Measurements from ENCODE around the gene PCDHGB3.
"Not testable (repeated sequence)": the region's sequence is repeated elsewhere in the genome, so short reads cannot be mapped to it uniquely, and the experiment has no call there.

The PCDHGB3 gene

DNA sequence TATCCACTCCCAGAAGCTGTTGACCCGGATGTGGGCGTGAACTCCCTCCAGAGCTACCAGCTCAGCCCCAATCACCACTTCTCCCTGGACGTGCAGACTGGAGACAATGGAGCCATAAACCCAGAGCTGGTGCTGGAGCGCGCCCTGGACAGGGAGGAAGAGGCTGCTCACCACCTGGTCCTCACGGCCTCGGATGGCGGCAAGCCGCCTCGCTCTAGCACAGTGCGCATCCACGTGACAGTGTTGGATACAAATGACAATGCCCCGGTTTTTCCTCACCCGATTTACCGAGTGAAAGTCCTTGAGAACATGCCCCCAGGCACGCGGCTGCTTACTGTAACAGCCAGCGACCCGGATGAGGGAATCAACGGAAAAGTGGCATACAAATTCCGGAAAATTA lies 23.2 kb downstream of the PCDHGB3 start:
- DNase-seq, result no peak

DNA sequence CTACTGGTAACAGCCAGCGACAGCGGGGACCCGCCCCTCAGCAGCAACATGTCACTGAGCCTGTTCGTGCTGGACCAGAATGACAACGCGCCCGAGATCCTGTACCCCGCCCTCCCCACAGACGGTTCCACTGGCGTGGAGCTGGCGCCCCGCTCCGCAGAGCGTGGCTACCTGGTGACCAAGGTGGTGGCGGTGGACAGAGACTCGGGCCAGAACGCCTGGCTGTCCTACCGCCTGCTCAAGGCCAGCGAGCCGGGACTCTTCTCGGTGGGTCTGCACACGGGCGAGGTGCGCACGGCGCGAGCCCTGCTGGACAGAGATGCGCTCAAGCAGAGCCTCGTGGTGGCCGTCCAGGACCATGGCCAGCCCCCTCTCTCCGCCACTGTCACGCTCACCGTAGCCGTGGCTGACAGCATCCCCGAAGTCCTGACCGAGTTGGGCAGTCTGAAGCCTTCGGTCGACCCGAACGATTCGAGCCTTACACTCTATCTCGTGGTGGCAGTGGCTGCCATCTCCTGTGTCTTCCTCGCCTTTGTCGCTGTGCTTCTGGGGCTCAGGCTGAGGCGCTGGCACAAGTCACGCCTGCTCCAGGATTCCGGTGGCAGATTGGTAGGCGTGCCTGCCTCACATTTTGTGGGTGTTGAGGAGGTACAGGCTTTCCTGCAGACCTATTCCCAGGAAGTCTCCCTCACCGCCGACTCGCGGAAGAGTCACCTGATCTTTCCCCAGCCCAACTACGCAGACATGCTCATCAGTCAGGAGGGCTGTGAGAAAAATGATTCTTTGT lies 24.6 kb downstream of the PCDHGB3 start:
- DNase-seq, result not testable (repeated sequence)

DNA sequence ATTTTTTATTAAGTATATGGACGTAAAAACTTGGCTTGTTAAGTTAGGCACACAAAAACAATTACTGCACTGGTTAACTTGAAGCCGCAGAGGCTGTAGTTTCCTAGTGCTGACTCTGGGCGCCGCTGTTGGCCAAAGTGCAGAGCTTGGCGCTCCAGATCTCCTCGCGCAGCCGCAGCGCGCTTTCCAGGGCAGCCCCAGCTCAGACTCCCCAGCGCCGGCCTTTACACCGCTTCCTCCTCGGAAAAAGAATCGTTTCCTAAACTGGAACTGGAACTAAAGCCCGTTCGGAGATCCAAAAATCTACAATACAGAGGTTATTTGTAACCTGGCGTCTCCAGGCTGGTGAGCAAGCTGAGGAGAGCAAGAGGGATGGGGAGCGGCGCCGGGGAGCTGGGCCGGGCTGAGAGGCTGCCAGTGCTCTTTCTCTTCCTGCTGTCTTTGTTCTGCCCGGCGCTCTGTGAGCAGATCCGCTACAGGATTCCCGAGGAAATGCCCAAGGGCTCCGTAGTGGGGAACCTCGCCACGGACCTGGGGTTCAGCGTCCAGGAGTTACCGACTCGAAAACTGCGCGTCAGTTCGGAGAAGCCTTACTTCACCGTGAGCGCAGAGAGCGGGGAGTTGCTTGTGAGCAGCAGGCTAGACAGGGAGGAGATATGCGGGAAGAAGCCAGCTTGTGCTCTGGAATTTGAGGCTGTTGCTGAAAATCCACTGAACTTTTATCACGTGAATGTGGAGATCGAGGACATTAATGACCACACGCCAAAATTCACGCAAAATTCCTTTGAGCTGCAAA lies 27.9 kb downstream of the PCDHGB3 start, which contains the start of gene PCDHGB5:
TSS of gene PCDHGB5 (plus strand) at position 192 of the 796 bp plus-strand sequence. CDS start at position 373, 181 bp downstream.
- DNase-seq, result peak; percentile 30

DNA sequence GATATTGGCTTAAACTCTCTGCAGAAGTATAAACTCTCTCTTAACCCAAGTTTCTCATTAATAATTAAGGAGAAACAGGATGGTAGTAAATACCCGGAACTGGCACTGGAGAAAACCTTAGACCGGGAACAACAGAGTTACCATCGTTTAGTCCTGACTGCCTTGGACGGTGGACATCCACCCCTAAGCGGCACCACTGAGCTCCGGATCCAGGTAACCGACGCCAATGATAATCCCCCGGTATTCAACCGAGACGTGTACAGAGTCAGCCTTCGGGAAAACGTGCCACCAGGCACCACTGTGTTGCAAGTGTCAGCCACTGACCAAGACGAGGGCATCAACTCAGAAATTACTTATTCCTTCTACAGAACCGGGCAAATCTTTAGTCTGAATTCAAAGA lies 28.6 kb downstream of the PCDHGB3 start:
- no peak for DNase-seq

DNA sequence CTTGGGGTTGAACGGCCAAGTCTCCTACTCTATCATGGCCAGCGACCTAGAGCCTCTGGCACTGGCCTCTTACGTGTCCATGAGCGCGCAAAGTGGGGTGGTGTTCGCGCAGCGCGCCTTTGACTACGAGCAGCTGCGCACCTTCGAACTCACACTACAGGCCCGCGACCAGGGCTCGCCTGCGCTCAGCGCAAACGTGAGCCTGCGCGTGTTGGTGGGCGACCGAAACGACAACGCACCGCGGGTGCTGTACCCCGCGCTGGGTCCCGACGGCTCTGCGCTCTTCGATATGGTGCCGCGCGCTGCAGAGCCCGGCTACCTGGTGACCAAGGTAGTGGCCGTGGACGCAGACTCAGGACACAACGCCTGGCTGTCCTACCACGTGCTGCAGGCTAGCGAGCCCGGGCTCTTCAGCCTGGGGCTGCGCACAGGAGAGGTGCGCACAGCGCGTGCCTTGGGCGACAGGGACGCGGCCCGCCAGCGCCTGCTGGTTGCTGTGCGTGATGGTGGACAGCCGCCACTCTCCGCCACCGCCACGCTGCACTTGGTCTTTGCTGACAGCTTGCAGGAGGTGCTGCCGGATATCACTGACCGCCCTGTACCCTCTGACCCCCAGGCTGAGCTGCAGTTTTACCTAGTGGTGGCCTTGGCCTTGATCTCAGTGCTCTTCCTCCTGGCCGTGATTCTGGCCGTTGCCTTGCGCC lies 29.7 kb downstream of the PCDHGB3 start:
- no peak for DNase-seq

DNA sequence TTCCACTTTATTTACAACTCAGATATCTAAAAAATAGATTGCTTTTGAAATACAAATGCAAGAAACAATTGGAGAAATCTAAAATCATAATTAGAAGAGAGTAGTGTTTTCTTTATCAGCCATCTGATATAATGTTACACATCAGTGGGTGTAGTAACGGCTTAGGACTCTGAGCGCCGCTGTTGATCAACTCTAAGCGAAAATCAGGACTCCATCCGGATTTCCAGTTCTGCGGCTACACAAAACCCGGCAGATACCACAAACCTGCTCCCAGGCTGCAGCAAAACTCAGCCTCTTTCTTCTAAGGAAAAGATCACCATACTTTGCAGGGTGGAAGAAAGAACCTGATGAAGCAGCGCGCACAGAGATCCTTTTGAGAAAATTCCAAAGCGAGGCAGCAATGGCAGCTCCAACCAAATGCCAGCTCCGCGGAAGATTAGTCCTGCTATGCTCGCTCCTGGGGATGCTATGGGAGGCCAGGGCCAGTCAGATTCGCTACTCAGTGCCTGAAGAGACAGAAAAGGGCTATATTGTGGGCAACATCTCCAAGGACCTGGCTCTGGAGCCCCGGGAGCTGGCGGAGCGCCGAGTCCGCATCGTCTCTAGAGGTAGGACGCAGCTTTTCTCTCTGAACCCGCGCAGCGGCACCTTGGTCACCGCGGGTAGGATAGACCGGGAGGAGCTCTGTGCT lies 32.7 kb downstream of the PCDHGB3 start, which contains the start of gene PCDHGA9:
TSS of gene PCDHGA9 (plus strand) at position 226 of the 691 bp plus-strand sequence. CDS start at position 401, 175 bp downstream.
- no peak for DNase-seq

DNA sequence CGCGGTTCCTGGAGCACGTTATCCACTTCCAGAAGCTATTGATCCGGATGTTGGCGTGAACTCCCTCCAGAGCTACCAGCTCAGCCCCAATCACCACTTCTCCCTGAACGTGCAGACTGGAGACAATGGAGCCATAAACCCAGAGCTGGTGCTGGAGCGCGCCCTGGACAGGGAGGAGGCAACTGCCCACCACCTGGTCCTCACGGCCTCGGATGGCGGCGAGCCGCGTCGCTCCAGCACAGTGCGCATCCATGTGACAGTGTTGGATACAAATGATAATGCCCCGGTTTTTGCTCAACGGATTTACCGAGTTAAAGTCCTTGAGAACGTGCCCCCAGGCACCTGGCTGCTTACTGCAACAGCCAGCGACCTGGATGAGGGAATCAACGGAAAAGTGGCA lies 33.3 kb downstream of the PCDHGB3 start:
- no peak for DNase-seq

DNA sequence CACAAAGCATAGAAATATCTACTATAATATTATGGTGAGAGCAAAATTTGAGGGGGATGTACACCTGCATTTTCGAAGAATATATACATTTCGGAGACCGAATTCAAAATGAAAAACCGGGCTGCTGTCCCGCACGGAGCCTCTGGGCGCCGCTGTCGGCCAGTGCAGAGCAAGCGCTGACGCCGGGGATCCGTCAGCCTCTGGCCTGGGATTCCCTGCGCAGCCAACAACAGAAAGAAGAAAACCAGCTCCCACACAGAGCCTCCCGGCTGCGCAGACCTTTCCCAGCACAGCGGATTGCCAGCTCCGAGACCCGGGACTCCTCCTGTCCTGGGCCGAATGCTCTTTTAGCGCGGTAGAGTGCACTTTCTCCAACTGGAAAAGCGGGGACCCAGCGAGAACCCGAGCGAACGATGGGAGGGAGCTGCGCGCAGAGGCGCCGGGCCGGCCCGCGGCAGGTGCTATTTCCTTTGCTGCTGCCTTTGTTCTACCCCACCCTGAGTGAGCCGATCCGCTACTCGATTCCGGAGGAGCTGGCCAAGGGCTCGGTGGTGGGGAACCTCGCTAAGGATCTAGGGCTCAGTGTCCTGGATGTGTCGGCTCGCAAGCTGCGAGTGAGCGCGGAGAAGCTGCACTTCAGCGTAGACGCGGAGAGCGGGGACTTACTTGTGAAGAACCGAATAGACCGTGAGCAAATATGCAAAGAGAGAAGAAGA lies 37.9 kb downstream of the PCDHGB3 start, which contains the start of gene PCDHGB6:
TSS of gene PCDHGB6 (plus strand) at position 232 of the 716 bp plus-strand sequence. CDS start at position 414, 182 bp downstream.
- DNase-seq, result peak; percentile 28

DNA sequence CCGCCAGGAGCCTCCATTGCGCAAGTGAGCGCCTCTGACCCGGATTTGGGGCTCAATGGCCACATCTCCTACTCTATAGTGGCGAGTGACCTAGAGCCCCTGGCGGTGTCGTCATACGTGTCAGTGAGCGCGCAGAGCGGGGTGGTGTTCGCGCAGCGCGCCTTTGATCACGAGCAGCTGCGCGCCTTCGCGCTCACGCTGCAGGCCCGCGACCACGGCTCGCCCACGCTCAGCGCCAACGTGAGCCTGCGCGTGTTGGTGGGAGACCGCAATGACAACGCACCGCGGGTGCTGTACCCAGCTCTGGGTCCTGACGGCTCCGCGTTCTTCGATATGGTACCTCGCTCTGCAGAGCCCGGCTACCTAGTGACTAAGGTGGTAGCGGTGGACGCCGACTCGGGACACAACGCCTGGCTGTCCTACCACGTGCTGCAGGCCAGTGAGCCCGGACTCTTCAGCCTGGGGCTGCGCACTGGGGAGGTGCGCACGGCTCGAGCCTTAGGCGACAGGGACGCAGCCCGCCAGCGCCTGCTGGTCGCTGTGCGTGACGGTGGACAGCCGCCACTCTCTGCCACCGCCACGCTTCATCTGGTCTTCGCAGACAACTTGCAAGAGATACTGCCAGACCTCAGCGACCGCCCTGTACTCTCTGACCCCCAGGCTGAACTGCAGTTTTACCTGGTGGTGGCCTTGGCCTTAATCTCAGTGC lies 39.7 kb downstream of the PCDHGB3 start:
- no peak for DNase-seq

DNA sequence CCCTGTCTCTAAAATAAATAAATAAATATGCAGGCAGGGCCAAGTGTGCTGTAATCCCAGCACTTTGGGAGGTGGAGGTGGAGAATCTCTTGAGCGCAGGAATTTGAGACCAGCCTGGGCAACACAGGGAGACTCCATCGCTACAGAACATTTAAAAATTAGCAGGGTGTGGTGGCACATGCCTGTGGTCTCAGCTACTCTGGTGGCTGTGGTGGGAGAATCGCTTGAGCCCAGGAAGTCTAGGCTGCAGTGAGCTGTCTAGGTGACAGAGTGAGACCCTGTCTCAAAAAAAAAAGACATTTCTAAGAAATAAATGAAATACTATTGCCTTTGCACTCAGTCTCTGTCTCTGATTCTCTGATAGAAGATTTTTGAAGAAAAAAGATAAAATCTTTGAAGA lies 41.5 kb downstream of the PCDHGB3 start:
- no peak for DNase-seq

DNA sequence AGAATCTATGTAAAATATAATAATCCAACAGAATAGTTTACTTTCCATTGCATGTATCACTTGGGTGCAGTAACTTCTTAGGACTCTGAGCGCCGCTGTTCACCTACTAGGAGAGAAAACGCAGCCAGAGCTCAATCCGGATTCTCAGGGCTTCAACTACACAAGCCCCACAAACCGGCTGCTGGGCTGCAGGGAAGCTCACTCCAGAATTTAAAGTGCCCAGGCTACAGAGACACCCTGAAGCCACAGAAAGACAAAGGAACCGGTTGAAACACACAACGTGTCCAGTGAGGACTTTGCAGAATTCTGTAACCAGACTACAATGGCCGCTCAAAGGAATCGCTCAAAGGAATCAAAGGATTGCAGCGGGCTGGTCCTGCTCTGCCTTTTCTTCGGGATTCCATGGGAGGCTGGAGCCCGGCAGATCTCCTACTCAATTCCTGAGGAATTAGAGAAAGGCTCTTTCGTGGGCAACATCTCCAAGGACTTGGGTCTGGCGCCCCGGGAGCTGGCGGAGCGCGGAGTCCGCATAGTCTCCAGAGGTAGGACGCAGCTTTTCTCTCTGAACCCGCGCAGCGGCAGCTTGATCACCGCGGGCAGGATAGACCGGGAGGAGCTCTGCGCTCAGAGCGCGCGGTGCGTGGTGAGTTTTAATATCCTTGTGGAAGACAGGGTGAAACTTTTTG lies 43.0 kb downstream of the PCDHGB3 start, which contains the start of gene PCDHGA10:
TSS of gene PCDHGA10 (plus strand) at position 134 of the 686 bp plus-strand sequence. CDS start at position 323, 189 bp downstream.
- peak; percentile 41 for DNase-seq

DNA sequence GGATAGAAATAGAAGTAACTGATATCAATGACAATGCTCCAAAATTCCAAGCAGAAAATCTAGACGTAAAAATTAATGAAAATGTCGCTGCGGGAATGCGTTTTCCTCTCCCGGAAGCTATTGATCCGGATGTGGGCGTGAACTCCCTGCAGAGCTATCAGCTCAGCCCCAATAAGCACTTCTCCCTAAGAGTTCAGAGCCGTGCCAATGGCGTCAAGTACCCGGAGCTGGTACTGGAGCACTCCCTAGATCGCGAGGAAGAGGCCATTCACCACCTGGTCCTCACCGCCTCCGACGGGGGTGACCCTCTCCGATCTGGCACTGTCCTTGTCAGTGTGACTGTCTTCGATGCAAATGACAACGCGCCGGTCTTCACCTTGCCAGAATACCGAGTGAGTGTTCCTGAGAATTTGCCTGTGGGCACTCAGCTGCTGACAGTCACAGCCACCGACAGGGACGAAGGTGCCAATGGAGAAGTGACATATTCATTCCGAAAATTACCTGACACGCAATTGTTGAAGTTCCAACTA lies 43.6 kb downstream of the PCDHGB3 start:
- DNase-seq, result no peak

DNA sequence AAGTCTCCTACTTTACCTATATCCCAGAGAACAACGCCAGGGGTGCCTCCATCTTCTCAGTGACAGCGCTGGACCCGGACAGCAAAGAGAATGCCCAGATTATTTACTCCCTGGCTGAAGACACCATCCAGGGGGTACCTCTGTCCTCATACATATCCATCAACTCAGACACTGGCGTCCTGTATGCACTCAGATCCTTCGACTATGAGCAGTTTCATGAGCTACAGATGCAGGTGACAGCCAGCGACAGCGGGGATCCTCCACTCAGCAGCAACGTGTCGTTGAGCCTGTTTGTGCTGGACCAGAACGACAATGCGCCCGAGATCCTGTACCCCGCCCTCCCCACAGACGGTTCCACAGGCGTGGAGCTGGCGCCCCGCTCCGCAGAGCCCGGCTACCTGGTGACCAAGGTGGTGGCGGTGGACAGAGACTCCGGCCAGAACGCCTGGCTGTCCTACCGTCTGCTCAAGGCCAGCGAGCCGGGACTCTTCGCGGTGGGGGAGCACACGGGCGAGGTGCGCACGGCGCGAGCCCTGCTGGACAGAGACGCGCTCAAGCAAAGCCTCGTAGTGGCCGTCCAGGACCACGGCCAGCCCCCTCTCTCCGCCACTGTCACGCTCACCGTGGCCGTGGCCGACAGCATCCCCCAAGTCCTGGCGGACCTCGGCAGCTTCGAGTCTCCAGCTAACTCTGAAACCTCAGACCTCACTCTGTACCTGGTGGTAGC lies 44.7 kb downstream of the PCDHGB3 start:
- not testable (repeated sequence) for DNase-seq

DNA sequence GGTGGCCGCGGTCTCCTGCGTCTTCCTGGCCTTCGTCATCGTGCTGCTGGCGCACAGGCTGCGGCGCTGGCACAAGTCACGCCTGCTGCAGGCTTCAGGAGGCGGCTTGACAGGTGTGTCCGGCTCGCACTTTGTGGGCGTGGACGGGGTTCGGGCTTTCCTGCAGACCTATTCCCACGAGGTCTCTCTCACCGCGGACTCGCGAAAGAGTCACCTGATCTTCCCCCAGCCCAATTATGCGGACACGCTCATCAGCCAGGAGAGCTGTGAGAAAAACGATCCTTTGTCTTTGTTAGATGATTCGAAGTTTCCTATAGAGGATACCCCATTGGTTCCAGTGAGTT lies 45.2 kb downstream of the PCDHGB3 start:
- not testable (repeated sequence) for DNase-seq

DNA sequence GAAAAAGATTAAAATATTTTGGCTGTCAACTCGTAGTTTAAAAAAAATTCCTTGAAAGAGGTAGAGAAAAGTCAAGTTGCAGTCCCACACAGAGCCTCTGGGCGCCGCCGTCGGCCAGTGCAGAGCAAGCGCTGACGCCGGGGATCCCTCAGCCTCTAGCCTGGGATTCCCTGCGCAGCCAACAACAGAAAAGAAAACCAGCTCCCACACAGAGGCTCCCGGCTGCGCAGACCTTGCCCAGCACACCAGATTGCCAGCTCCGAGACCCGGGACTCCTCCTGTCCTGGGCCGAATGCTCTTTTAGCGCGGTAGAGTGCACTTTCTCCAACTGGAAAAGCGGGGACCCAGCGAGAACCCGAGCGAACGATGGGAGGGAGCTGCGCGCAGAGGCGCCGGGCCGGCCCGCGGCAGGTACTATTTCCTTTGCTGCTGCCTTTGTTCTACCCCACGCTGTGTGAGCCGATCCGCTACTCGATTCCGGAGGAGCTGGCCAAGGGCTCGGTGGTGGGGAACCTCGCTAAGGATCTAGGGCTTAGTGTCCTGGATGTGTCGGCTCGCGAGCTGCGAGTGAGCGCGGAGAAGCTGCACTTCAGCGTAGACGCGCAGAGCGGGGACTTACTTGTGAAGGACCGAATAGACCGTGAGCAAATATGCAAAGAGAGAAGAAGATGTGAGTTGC lies 47.6 kb downstream of the PCDHGB3 start, which contains the start of gene PCDHGB7:
TSS of gene PCDHGB7 (plus strand) at position 184 of the 679 bp plus-strand sequence. CDS start at position 367, 183 bp downstream.
- peak; percentile 43 for DNase-seq

DNA sequence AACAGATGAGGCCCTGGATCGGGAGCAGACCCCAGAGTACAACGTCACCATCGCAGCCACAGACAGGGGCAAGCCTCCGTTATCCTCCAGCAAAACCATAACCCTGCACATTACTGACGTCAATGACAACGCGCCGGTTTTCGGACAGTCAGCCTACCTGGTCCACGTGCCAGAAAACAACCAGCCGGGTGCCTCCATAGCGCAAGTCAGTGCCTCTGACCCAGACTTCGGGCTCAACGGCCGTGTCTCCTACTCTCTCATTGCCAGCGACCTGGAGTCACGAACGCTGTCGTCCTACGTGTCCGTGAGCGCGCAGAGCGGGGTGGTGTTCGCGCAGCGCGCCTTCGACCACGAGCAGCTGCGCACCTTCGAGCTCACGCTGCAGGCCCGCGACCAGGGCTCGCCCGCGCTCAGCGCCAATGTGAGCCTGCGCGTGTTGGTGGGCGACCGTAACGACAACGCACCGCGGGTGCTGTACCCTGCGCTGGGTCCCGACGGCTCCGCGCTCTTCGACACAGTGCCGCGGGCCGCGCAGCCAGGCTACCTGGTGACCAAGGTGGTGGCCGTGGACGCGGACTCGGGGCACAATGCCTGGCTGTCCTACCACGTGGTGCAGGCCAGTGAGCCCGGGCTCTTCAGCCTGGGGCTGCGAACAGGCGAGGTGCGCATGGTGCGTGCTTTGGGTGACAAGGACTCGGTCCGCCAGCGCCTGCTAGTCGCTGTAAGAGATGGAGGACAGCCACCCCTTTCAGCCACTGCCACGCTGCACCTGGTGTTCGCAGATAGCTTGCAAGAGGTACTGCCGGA lies 49.2 kb downstream of the PCDHGB3 start:
- DNase-seq, result no peak

DNA sequence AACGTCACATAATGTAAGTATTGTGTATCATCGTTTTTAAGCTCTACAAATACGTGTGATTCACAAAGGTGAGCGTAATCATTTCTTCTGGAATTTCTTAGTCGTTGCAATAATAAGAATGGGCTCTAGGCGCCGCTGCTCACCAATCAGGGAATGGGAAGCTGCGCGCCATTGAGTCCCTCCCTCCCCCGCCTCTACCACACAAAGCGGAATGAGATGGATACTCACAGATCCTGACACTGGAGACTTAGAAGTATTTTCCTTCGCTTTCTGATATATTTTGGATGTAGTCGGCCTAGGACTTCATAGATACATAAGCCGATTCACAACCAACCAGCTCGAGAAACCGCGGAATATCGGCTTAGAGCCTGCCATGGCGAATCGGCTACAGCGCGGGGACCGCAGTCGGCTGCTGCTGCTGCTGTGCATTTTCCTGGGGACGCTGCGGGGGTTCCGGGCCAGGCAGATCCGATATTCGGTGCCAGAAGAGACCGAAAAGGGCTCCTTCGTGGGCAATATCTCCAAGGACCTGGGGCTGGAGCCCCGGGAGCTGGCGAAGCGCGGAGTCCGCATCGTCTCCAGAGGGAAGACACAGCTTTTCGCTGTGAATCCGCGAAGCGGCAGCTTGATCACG lies 50.9 kb downstream of the PCDHGB3 start, which contains the start of gene PCDHGA11:
TSS of gene PCDHGA11 (plus strand) at position 197 of the 634 bp plus-strand sequence. CDS start at position 374, 177 bp downstream.
- no peak for DNase-seq

Measured in CD4-positive, alpha-beta T cell treated with Interferon gamma for 1 hour (primary cell).